Naive thymus-derived CD4-positive, alpha-beta T cell (primary cell): ENCODE results near the gene RASA4B. TPM values are rescaled to one million over a fixed set of nuclear protein-coding genes. Genes with fewer than 3 reads are reported as not detected.

Experiments
- ATAC-seq: fragments of 150-1000 bp; cut with Tn5 transposase; 2 replicates; pipeline ENCODE4 v1.10.0; 2021; ENCODE audit warnings: mild to moderate bottlenecking, moderate library complexity
- CTCF ChIA-PET: fragments of 350-600 bp; sonication (Branson Sonifier 250); formaldehyde crosslinking; loops from one replicate; lab custom pipeline; 2021; ENCODE audit warnings: antibody characterized with exemption; lab: Charles Lee
- POLR2A ChIA-PET: fragments of 350-600 bp; sonication (Branson Sonifier 250); formaldehyde crosslinking; loops from one replicate; lab custom pipeline; 2021; ENCODE audit warnings: antibody characterized with exemption, inconsistent platforms; lab: Charles Lee
- DNase-seq, 9 donors: peaks; one replicate each; pipeline versions ENCODE4 v3.0.0 to v3.0.0-alpha.2; 2020 to 2022; ENCODE audit warnings: mixed read lengths in 1 of 9
- H3K27ac ChIP-seq: one replicate; pipeline ENCODE4 v1.7.0; 2013; ENCODE audit warnings: mild to moderate bottlenecking, low read depth, low read length, moderate library complexity
- H3K27me3 ChIP-seq, 2 donors: one replicate each; pipeline ENCODE4 v1.7.0; 2013; ENCODE audit warnings: low read length in 2 of 2, mild to moderate bottlenecking in 2 of 2, moderate library complexity in 2 of 2; ENCODE audit not compliant: control insufficient read depth in 2 of 2, insufficient read depth in 2 of 2
- H3K36me3 ChIP-seq, 3 experiments: 1 replicate in 2 of 3; 2 replicates in 1 of 3; pipeline ENCODE4 v1.7.0; 2013; ENCODE audit warnings: low read length in 3 of 3, mild to moderate bottlenecking in 3 of 3, moderate library complexity in 1 of 3; ENCODE audit not compliant: insufficient read depth in 3 of 3, control insufficient read depth in 2 of 3
- H3K4me1 ChIP-seq, 2 donors: one replicate each; pipeline ENCODE4 v1.7.0; 2013; ENCODE audit warnings: low read length in 2 of 2, mild to moderate bottlenecking in 2 of 2, moderate library complexity in 1 of 2; ENCODE audit not compliant: control insufficient read depth in 2 of 2, insufficient read depth in 2 of 2
- H3K4me3 ChIP-seq: 2 replicates; pipeline ENCODE4 v1.7.0; 2013; ENCODE audit warnings: mild to moderate bottlenecking, low read length
- H3K9me3 ChIP-seq, 3 experiments: 1 replicate in 2 of 3; 2 replicates in 1 of 3; pipeline ENCODE4 v1.7.0; 2013; ENCODE audit warnings: low read length in 3 of 3; ENCODE audit not compliant: control insufficient read depth in 2 of 3
- H3K27ac Mint-ChIP-seq, 9 donors: one replicate each; pipeline ENCODE4 v1.8.0; 2020 to 2022; ENCODE audit warnings: mixed read lengths in 9 of 9, mild to moderate bottlenecking in 8 of 9, moderate library complexity in 5 of 9, inconsistent platforms in 2 of 9
- H3K27me3 Mint-ChIP-seq, 5 donors: one replicate each; pipeline ENCODE4 v1.8.0; 2021 to 2022; ENCODE audit warnings: mixed read lengths in 5 of 5, mild to moderate bottlenecking in 1 of 5
- H3K36me3 Mint-ChIP-seq, 5 donors: one replicate each; pipeline ENCODE4 v1.8.0; 2020 to 2022; ENCODE audit warnings: mixed read lengths in 5 of 5, mild to moderate bottlenecking in 3 of 5, inconsistent platforms in 1 of 5
- H3K4me1 Mint-ChIP-seq, 7 donors: one replicate each; pipeline ENCODE4 v1.8.0; 2020 to 2022; ENCODE audit warnings: mixed read lengths in 7 of 7, mild to moderate bottlenecking in 3 of 7, inconsistent platforms in 1 of 7
- H3K4me3 Mint-ChIP-seq, 10 donors: one replicate each; pipeline ENCODE4 v1.8.0; 2020 to 2022; ENCODE audit warnings: mild to moderate bottlenecking in 10 of 10, mixed read lengths in 10 of 10, moderate library complexity in 6 of 10, inconsistent platforms in 2 of 10
- H3K9me3 Mint-ChIP-seq, 11 donors: one replicate each; pipeline ENCODE4 v1.8.0; 2020 to 2022; ENCODE audit warnings: mixed read lengths in 11 of 11, mild to moderate bottlenecking in 4 of 11, inconsistent platforms in 1 of 11, moderate library complexity in 1 of 11
- intact Hi-C, 2 donors: fragments of 100-400 bp; cut with micrococcal nuclease; formaldehyde crosslinking; loops; one replicate each; pipeline ENCODE4 v1.15.1; 2023
- polyA plus RNA-seq, 2 donors: library from polyadenylated mRNA; unstranded; fragments of 300-500 nt; fragmentation: Illumina TruSeq; gene quantifications; one replicate each; pipeline ENCODE4 v1.2.3, GENCODE V29; 2021
- total RNA-seq, 6 experiments: library from RNA in 5 of 6; stranded (reverse) in 5 of 6; gene quantifications; 1 replicate in 5 of 6; 2 replicates in 1 of 6; pipeline ENCODE4 v1.2.3 and lab custom pipeline; 2021 to 2026

Gene RASA4B
- total and polyA plus RNA-seq, 7 experiments from 2014 or later: 11.3 to 36.3 (median 22.2) TPM

DNA sequence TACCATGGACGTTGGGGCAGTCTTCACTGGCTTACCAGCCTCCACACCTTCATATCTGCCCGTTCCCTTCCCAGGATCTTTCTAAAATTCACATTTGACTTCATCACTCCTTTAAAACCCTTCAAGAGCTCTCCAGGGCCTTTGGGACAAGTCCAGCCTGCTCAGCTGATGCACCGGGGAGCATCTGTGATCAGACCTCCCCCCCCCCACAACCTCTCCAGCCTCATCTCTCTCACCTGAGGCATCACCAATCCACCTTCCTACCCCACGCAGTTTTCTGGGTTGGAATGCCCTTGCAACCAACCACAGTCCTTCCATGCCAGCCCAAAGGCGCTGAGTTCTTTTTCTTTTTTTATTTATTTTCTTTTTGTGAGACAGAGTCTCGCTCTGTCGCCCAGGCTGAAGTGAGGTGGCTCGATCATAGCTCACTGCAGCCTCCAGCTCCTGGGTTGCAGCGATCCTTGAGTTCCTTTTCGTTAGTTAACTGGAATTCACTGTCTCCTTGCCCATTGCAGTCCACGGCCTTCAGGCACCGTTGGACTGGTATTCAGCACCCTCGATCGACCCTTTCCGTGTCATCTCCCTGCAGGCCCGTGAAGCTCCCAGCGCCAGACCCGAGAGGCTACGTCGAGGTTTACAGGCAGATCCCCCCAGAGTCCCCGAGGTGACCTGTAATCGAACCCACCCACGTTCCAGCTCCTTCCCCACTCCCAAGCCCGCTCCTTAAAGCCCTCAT is 53.6 kb downstream of the RASA4B start:
- H3K9me3 Mint-ChIP-seq: no peaks in the 10 kb centered on the region
- H3K27ac ChIP-seq: peak overlapping the region; percentile 84
- H3K4me3 Mint-ChIP-seq: peak overlapping the region; percentile 82 to 95 (median 90)
- no peaks in the 10 kb centered on the region for H3K27me3 ChIP-seq
- peak overlapping the region; percentile 99 for H3K4me3 ChIP-seq
- H3K4me1 Mint-ChIP-seq: peaks cover 20 to 46% (median 37%) of the 10 kb centered on the region in 7 donors
- H3K27ac Mint-ChIP-seq: peak overlapping the region; percentile 28 to 90 (median 78)
- no peaks in the 10 kb centered on the region for H3K27me3 Mint-ChIP-seq
- H3K36me3 ChIP-seq: peaks cover 0 to 38% (median 0%) of the 10 kb centered on the region in 3 experiments
- ChIA-PET CTCF (interaction anchor here (0.9 to 1.4 kb wide), 7 partner anchors 13 to 59 kb away, joined by 3 to 7 read pairs (median 4); no protein-coding TSS in a partner anchor), POLR2A (interaction anchor here (1.0 to 3.2 kb wide), 7 partner anchors 9 to 68 kb away, joined by 3 to 28 read pairs (median 6); partner anchors contain the start of genes ORAI2 and PRKRIP1)
- peaks cover 0 to 6% (median 0%) of the 10 kb centered on the region in 5 donors for H3K36me3 Mint-ChIP-seq
- no peaks in the 10 kb centered on the region for H3K9me3 ChIP-seq
- intact Hi-C loops: loop anchor here (1.0 to 10.0 kb wide), 8 partner anchors 29 to 179 kb away; partner anchors contain the start of genes PRKRIP1 (in 2 of the 2), SH2B2 (in 2 of the 2) and ORAI2 (in 1 of the 2)
- H3K4me1 ChIP-seq: peaks cover 19 to 22% of the 10 kb centered on the region in 2 donors
- ATAC-seq (no peak), DNase-seq (no peak)

DNA sequence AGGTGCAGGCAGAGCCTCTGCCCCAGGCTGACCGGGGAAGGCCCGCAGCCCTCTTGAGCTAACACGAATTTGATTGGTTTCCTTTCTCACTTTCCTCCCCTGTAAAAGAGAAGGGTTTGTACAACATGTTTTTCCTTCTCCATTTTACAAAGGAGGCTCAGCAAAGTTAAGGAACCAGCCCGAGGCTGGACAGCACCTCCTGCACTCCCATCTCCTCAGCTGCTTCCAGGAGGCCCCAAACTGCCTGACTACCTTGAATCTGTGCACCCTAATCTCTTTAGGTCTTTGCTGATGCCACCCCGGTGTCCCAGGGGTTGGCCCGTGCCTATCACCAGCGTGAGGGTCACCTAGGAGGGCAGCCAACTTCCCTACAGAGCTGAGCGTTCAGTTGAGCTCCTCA is 57.1 kb downstream of the RASA4B start:
- DNase-seq: no peak
- POLR2A ChIA-PET: no interaction called here

DNA sequence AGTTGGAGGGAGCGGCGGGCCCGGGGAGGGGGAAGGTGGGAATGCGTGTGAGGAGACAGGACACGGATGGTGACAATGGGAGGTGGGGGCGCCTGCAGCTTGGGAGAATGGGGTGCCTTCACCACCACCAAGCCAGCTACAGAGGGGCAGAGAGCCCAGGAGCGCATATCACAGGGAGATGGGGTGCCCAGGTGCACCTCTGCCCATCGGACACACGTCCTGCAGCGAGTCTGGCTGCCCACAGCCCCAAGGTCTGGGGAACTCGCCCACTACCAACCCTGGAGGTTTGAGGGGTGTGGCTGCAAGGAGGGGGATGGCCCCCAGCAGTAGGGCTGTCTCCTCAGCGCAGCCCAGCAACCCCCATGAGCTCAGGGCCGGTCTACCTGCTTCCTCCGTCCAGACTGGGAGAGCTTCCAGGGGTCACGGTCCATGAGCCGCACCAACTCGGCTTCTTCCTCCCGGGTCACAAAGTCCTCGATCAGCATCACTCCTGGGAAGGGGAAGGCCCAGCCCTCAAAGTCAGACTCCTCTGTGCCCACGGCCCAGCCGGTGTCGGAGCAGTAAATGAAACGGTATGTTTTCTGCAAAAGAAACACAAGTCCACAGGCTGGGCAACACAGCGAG is 58.2 kb downstream of the RASA4B start:
- no peaks in the 10 kb centered on the region for H3K9me3 Mint-ChIP-seq
- no peak overlapping the region for H3K4me3 Mint-ChIP-seq
- CTCF ChIA-PET: interaction anchor here (1.7 kb wide), 1 partner anchor 55 kb away, joined by 4 read pairs; no protein-coding TSS in a partner anchor

More for the DNA sequence above, 57.1 kb downstream of the RASA4B start:
- Mint-ChIP-seq H3K27ac (peak overlapping the region in 2 of 9 donors; percentile 21 to 59), H3K36me3 (peaks cover 0 to 2% (median 0%) of the 10 kb centered on the region in 5 donors), H3K27me3 (no peaks in the 10 kb centered on the region), H3K4me3 (no peak overlapping the region), H3K4me1 (peaks cover 20 to 28% (median 22%) of the 10 kb centered on the region in 7 donors), H3K9me3 (no peaks in the 10 kb centered on the region)
- Histone ChIP-seq H3K27me3 (no peaks in the 10 kb centered on the region), H3K36me3 (peaks cover 0 to 55% (median 0%) of the 10 kb centered on the region in 3 experiments), H3K4me3 (no peak overlapping the region), H3K4me1 (peaks cover 9 to 12% of the 10 kb centered on the region in 2 donors), H3K9me3 (no peaks in the 10 kb centered on the region), H3K27ac (no peak overlapping the region)
- intact Hi-C loops: loop anchor here (5.0 to 10.0 kb wide), 2 partner anchors 173 to 176 kb away; partner anchors contain the start of gene SH2B2 (in 2 of the 2)
- no peak for ATAC-seq
- CTCF ChIA-PET: interaction anchor here (1.0 to 1.7 kb wide), 2 partner anchors 30 to 56 kb away, joined by 3 to 4 read pairs; no protein-coding TSS in a partner anchor

DNA sequence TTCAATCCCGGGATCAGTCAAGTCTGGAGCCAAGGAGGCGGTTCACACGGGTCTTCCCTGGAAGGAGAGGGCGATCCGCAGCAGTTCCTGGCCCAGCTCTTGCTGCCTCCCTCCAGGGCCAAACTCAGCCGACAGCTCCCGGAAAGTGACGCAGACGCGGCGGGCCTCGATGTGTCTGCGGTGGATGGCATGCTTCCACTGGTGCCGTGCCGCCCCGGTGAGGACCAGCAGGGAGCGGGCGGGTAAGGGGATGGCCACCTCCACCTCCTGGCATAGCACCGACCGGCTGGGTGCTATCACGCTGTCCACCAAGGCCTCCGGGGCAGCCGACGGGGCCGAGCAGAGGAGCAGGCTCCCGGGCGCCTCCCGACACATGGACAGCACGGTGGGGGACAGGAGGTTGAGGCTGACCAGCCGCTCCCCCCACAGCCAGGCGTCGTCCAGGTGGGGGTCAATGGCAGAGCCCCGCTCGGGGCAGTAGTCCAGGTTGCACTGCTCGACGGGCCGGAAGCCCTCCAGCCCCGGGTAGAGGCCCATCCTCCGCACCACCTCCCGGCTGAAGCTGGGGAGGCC is 60.1 kb downstream of the RASA4B start:
- Histone ChIP-seq H3K4me3 (no peak overlapping the region), H3K36me3 (peaks cover 0 to 47% (median 0%) of the 10 kb centered on the region in 3 experiments), H3K27me3 (no peaks in the 10 kb centered on the region), H3K27ac (no peak overlapping the region), H3K4me1 (no peaks in the 10 kb centered on the region), H3K9me3 (no peaks in the 10 kb centered on the region)
- ChIA-PET CTCF (no interaction called here), POLR2A (interaction anchor here (1.8 kb wide), 1 partner anchor 42 kb away, joined by 6 read pairs; no protein-coding TSS in a partner anchor)
- Mint-ChIP-seq H3K4me1 (peaks cover 1 to 13% (median 7%) of the 10 kb centered on the region in 7 donors), H3K27me3 (no peaks in the 10 kb centered on the region), H3K9me3 (no peaks in the 10 kb centered on the region), H3K36me3 (peaks cover 0 to 2% (median 0%) of the 10 kb centered on the region in 5 donors), H3K4me3 (no peak overlapping the region), H3K27ac (no peak overlapping the region)
- DNase-seq (no peak), ATAC-seq (no peak)
- intact Hi-C loops: no loop called here

More for the DNA sequence above, 58.2 kb downstream of the RASA4B start:
- DNase-seq (no peak), ATAC-seq (no peak)
- H3K27me3 Mint-ChIP-seq: no peaks in the 10 kb centered on the region
- POLR2A ChIA-PET: interaction anchor here (1.1 kb wide), 1 partner anchor 33 kb away, joined by 3 read pairs; no protein-coding TSS in a partner anchor
- H3K4me1 ChIP-seq: peaks cover 9% of the 10 kb centered on the region in 2 donors
- H3K9me3 ChIP-seq: no peaks in the 10 kb centered on the region
- no peaks in the 10 kb centered on the region for H3K27me3 ChIP-seq
- H3K36me3 Mint-ChIP-seq: peaks cover 0 to 2% (median 0%) of the 10 kb centered on the region in 5 donors
- no peak overlapping the region for H3K27ac Mint-ChIP-seq
- intact Hi-C loops: no loop called here
- H3K4me1 Mint-ChIP-seq: peaks cover 15 to 26% (median 20%) of the 10 kb centered on the region in 7 donors
- H3K4me3 ChIP-seq: no peak overlapping the region
- peaks cover 0 to 49% (median 0%) of the 10 kb centered on the region in 3 experiments for H3K36me3 ChIP-seq
- H3K27ac ChIP-seq: no peak overlapping the region

DNA sequence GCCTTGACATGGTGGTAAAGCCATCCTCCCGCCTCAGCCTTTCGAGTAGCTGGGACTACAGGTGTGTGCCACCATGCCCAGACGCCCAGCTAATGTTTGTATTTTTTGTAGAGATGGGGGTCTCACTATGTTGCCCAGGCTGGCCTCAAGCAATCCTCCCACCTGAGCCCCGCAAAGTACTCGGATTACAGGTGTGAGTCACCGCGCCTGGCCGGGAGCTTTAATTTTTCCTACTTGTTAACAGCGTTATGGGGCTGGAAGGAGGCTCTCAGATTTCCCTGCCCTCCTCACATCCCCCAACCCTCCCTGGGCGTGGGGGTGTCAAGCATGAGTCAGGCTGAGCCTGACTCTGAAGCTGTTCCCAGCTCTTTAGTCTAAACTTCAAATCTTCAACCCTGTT is 61.2 kb downstream of the RASA4B start:
- no peak overlapping the region for H3K4me3 Mint-ChIP-seq
- Histone ChIP-seq H3K27ac (no peak overlapping the region), H3K27me3 (no peaks in the 10 kb centered on the region), H3K9me3 (no peaks in the 10 kb centered on the region), H3K4me1 (no peaks in the 10 kb centered on the region), H3K4me3 (no peak overlapping the region), H3K36me3 (peaks cover 0 to 47% (median 0%) of the 10 kb centered on the region in 3 experiments)
- peaks cover 0 to 2% (median 0%) of the 10 kb centered on the region in 5 donors for H3K36me3 Mint-ChIP-seq
- no peak for ATAC-seq
- peaks cover 0 to 5% (median 4%) of the 10 kb centered on the region in 7 donors for H3K4me1 Mint-ChIP-seq
- H3K27ac Mint-ChIP-seq: no peak overlapping the region
- no peak for DNase-seq
- intact Hi-C loops: no loop called here
- CTCF ChIA-PET: no interaction called here
- POLR2A ChIA-PET: interaction anchor here (1.4 to 1.8 kb wide), 2 partner anchors 8 to 41 kb away, joined by 5 to 6 read pairs; partner anchors contain the start of gene ALKBH4
- H3K27me3 Mint-ChIP-seq: no peaks in the 10 kb centered on the region
- H3K9me3 Mint-ChIP-seq: no peaks in the 10 kb centered on the region

DNA sequence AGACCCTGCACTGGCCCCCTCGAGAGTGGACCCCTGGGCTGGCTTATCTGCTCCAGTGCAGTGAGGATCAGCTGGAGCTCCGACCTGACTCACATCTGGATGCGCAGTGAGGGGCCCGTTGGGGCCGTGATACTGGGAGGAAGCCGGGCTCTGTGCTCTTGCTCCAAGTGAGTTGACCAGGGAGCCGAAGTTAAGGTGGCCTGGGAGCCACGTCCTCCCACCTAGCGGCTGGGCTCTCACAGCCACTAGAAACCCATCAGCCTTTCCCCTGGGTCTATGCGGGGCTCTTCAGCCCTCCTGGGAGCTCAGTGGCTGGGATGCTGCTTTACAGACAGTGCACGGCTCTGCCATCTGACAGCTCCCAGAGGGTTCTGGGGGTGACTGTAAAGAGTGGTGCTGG is 62.0 kb downstream of the RASA4B start:
- POLR2A ChIA-PET: interaction anchor here (0.7 to 1.8 kb wide), 3 partner anchors 9 to 69 kb away, joined by 3 to 6 read pairs (median 5); partner anchors contain the start of gene ALKBH4
- Mint-ChIP-seq H3K4me1 (peaks cover 0 to 2% (median 1%) of the 10 kb centered on the region in 7 donors), H3K27ac (no peak overlapping the region), H3K36me3 (peaks cover 0 to 2% (median 0%) of the 10 kb centered on the region in 5 donors), H3K9me3 (no peaks in the 10 kb centered on the region), H3K27me3 (no peaks in the 10 kb centered on the region), H3K4me3 (no peak overlapping the region)
- Histone ChIP-seq H3K36me3 (peaks cover 0 to 44% (median 0%) of the 10 kb centered on the region in 3 experiments), H3K27me3 (no peaks in the 10 kb centered on the region), H3K4me3 (no peak overlapping the region), H3K4me1 (no peaks in the 10 kb centered on the region), H3K27ac (no peak overlapping the region), H3K9me3 (no peaks in the 10 kb centered on the region)
- ATAC-seq (no peak), DNase-seq (no peak)
- intact Hi-C loops: no loop called here
- CTCF ChIA-PET: no interaction called here
